NCI-H2171 (cell line): ENCODE data around the gene C20orf204.

Experiments
- DNase-seq: peaks from one replicate; lab custom pipeline; 2025; lab: John Stamatoyannopoulos, UW

The C20orf204 gene

DNA sequence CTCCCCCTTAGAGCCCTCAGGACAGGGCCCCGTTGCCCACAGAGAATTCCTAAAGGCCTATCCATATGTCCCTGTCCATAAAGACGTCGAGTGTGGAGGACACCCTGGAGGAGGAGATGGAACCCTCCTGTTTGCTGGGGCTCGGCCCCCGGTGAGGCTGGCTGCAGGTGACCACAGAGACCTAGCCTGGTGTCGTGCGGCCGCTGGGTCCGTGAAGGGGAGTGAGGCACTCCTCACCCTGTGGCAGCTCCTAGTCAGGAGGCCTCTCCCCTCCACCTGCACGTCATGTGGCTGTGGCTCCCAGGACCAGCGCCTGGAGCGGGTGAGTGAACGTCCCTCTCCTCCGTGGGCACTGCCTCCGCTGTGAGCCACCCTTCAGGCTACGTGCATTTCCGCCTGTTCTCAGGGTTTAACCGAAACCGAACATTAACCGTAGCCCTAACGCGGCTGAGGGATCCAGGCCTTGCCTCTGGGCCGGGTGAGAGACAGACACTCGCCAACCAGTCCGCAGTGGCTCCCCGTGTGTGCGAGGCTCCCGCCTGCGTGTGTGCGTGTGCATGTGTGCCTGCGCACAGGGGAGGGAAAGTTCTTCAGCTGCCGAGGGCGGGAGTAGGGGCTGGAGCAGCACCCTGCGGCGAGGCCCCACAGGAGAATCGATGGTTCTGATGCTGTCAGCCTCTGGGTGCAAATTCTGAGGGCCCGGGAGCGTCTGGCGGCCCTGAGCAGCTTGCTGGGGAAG, 21.1 kb downstream of the C20orf204 start:
- no peak for DNase-seq

DNA sequence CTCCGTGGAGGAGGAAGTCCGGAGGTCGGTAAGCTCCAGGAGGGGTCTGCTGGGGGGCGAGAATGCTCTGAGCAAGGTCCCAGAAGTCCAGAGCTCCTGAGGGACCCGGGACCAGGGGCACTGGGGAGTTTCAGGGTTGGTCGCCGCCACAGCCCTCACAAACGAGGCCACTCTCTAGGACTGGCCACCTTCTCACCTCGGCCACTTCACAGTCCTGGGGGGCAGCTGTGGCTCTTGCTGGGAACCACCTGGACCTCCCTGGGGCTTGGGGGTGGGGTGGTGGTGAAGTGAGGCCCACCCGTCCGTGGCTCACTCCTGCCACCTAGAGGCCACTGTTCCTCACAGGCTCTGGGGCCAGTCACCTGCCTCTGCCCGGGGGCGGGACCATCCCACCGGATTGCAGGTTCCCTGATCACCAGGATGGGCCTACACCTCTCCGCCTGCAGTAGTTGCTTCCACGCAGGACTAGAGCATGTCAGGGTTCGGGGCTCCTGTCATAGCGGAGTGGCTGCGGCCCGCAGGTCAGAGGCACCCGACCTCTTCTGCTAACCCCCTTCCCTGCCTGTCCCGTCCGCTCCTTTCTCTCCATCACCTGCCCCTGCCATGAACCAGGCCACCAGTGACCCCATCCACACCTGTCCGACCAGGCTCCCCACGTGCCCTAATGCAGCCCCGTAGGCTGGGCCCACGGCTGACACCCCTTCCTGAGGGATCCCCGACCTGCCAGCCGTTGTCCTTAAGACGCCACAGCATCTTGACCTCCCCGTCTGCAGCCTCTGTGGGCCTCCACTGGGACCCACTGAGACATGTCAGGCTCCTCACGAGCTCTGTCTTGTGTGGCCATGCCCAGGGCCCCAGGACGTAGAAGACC, 21.9 kb downstream of the C20orf204 start:
- peak; percentile 70 for DNase-seq

DNA sequence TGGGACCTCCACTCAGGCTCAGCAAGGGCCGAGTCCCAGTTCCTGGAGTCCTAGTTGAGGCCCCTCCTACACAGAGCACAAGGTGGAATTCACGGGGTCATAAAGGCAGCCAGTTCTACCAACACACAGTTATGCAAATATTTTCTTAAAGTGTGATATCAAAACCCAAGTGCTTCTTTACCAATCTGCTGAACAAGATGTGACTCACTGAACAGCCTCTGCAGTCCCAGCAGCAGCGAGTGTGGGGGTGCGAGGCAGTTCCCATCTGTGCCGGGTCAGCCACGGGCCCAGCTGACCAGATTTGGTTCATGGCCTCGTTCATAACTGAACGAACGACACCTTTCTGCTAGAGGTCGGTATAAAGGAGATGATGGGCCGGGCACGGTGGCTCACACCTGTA, 22.6 kb downstream of the C20orf204 start:
- no peak for DNase-seq

DNA sequence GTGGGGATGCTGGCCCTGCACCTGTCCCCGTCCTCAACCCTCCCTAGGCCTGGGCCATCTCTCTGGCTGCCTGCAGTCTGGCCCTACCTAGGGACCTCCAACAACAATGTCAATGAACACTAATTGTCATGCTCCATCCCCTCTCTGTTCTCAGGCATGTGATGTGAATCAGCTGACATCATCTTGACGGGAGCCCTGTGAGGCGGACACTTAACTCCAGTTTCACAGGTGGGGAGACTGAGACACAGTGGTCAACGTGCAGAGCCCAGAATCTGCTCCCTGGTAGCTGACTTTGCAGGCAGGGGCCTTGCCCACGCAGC, 26.3 kb downstream of the C20orf204 start:
- DNase-seq, result no peak

DNA sequence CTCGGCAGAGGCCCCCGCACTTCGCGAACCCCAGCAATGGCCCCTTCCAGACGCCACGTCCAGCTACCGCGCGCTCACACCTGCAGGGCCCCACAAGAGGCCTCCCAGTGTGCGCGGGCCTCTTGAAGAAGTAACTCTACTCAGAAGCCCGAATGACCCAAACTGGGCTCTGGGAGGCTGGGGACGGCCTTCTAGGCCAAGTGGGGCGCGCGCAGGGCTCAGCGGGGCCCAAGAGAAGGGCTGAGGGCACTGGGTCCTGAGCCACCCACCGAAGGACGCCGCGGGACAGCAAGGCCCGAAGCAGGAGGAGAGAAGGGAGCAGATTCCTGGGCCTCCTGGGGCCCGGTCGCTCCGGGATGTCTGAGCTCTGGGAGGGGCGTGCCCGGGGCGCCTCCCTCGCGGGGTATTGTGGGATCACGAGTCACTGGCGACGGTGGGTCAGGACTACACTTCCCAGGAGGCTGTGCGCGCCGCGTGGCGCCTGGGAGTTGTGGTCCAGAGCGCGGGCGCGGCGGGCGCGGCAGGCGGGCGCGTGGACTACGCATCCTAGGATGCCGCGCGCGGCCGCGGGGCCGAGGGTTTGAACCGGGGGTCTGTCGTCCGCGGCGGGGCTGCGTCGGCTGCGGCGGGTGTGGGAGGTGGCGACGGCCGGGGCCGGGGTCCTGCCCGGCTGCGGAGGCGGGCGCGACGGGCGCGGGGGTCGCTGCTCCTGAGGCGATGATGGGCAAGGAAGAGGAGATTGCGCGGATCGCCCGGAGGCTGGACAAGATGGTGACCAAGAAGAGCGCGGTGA, 26.8 kb downstream of the C20orf204 start, which contains the start of gene TCEA2:
Gene TCEA2 (plus strand): TSS at position 603 of the 793 bp plus-strand sequence. CDS start 115 bp downstream, at position 718.
- DNase-seq, result peak; percentile 97

DNA sequence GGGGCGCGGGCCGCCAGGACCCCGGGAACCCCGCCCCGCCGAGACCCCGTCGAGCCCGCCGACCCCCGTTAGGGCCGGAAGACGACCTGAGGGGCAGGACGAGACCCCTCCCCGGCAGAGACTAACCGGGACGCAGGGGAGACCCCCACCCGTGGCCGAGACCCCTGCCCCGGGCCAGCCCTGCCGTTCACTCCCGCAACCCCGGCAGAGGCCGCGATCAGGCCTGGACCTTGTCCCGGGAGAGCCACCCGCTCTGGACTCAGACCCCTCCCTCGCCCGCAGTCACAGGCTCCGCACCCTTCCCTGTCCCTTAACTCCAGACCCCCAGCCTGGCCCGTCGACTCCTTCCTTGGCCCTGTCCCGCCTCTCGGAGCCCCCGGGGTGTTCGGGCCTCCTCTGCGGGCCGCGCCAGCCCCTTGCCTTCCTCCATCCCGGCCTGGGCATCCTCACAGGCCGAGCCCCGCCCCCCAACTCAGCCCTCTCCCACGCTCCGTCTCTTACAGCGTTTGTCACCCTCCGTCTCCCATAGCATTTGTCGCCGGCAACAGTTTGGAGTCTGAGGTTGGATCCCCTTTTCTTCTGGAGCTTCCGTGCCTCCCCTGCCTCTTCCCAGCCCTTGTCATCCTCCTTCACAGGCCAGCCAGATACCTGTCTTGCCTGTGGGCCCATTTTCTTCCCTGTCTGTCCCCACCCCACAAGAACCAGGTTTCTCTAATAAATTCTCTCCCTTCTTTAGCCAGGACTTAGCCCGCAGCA, 27.6 kb downstream of the C20orf204 start:
- no peak for DNase-seq

DNA sequence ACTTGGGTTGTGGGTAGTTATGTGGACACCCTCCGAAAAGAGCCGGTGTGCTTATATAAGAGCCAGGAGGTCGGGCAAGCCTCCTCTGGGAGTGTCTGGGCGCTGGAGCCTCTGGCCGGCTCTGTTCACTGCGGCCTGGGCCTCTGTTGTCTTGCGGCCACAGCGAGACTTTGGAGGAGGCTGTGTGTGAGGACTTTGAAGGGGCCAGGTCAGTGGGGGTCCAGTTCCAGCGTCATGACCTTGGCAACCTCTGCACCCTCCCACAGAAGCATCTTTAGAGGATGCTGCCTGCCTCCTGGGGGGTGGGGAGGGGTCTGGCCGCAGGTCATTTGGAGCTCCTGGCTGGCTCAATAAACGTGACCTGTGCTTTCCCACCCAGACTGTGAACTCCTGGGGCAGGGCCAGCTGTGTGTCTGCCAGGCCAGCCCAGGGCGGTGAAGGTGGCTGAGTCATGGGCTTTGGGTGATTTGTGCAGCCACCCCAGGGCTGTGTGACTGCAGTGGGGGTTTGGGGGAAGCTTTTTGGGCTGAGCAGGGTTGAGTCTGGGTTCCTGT, 28.2 kb downstream of the C20orf204 start:
- DNase-seq, result no peak

DNA sequence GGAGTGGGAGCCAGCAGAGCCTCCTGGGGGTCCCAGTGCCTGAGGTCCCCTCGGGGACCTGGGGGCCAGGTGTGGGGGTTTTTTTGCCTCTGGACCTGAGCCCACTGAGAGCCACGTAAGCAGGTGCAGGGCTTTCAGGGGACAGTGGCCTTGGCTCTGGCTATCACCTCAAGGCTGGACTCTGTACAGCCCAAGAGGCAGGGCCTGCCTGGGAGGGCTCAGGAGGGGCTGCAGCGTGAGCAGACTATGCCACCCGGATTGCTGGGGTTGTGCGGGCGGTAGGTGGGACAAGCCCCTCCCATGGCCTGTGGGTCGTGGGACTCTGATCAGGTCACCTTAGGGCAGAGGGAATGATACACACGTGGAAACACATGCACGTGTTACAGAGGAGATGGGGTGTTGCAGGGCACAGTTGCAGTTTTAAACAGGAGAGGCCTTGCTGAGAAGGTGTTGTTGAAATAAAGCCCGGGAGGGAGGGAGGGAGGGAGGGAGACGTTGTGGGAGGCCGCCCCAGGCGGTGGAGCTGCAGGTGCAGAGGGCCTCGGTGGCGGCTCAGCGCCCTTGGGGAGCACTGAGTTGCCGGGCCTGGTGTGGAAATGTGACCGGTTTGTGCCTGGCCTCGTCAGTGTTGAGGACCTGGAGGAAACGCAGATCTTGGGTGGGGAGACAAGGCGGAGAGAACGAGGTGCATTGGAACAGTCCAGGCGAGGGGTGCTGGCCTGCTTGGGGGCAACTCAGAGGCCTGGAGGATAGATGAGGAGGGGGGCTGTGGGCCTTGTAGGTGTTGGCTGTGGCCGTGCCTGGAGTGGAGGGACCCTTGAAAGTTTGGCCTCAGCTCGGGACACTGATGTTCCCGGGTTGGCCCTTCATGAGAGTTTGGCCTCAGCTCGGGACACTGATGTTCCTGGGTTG, 29.3 kb downstream of the C20orf204 start:
- DNase-seq, result no peak

DNA sequence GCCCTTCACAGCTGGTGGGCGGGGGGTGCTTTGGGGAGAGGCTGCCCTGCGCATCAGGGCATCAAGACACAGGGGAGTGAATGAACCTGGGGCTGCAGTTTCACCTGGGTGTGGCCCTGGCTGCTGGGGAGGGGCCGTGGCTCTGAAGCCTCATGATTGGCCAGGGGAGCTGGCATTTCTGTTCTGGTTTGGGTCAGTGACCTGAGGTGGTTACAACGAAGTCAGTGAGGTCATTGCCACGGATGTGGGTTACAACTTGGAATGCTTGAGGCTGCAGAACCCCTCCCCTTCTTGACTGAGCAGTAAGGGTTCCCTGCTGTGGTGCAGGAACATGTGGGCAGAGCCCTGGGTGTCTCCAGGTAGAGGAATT, 30.0 kb downstream of the C20orf204 start:
- DNase-seq, result no peak

DNA sequence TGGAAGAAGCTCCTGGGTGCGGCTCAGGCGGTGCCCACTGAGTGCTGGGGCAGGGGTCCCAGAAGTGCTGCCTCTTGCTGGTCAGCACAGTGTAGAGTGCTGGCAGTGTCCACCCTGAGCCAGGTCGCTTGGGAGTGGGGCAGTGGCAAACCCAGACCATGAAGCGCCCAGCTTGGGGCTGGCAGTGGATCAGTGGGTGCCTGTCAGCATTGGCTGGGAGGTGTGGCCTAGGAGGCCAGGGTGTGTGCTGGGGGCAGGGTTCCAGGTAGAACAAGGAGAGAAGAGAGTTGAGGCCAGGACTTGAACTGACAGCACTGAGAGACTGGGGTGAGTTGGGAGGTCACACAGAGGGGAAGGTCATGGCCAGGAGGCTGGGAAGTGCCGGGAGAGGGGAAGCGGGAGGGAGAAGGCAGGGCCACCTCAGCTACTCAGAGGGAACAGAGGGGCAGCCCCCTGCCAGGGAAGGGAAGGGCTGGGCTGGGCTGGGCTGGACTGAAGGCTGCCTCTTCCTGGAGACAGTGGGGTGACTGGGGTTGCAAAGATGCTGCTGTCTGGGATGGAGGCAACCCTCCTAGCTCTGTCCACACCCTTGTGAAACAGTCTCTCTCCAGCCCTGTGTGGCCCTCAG, 31.1 kb downstream of the C20orf204 start:
- DNase-seq, result no peak

DNA sequence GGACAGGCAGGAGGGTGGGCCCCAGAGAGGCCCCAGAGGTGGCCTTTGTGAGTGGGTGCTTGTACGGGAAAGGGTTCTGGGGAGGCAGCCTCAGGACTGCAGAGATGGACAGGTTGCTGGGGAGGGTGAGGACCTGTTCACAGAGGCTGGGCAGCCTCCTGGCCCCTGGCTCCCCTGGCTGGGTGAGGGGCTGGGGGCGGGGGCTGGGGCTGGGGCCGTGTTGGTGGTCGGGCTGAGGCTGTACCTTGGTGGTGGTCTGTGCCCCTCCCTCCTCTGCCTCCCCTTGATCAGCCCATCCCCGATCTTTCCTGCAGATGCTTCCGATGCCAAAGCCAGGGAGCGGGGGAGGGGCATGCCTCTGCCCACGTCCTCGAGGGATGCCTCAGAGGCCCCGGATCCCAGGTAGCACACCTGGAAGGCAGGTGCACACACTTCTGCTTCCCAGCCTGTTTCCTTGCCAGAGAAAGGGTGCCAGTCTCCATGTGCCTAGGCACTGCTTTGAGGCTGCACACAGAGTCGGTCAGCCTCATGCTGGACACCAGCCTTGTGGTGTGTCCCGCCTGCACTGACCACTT, 31.8 kb downstream of the C20orf204 start:
- no peak for DNase-seq

DNA sequence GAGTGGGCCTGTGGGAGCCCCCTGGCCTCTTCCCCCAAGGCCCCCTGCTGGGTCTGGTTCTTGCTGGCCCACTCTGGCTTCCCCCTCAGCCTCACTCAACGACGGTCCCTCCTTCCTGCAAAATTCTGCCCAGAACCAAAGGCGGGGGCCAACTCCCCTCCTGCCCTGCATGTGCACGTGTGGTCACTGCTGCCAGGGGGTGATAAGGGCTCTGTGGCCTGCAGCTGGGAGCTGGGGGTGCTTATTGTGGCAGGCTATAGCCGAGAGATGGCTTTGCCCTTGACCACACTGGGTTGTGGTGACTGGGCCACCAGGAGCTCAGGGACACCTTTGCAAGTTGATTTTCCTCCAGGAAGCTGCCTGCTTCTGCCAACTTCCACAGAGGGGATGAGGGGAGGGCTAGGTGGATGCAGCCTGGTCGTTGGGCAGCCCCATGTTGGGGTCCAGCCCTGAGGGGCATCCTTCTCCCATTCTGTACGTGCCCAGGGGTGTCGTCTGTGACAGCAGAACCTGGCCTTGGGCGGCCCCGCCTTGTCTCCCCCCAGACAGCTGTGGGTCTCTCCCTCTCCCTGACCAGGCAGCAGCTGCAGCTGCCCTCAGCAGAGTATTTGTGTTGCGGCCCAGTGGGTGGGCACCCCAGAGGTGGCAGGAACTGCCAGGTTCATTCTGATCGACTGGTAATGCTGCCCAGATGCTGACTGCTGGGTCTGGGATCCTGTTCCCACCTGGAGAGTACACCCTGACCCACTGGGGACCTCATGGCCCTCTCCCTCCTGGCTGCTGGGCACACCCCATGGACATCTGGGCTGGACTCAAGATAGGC, 32.6 kb downstream of the C20orf204 start:
- no peak for DNase-seq

DNA sequence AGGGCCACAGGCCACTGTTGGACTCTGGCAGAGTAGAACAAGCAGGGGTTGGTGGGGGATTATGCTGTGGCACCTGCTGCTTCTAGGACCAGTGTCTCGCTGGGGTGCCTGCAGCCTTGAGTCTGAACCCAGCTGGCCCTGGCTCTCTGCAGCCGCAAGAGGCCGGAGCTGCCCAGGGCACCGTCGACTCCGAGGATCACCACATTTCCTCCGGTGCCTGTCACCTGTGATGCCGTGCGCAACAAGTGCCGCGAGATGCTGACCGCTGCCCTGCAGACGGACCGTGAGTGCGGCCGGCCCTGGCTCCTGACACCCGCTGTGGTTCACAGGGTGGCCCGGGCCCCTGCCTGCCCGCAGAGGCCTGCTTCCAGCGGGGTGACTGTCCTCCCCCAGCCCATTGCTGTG, 33.2 kb downstream of the C20orf204 start:
- DNase-seq, result no peak

DNA sequence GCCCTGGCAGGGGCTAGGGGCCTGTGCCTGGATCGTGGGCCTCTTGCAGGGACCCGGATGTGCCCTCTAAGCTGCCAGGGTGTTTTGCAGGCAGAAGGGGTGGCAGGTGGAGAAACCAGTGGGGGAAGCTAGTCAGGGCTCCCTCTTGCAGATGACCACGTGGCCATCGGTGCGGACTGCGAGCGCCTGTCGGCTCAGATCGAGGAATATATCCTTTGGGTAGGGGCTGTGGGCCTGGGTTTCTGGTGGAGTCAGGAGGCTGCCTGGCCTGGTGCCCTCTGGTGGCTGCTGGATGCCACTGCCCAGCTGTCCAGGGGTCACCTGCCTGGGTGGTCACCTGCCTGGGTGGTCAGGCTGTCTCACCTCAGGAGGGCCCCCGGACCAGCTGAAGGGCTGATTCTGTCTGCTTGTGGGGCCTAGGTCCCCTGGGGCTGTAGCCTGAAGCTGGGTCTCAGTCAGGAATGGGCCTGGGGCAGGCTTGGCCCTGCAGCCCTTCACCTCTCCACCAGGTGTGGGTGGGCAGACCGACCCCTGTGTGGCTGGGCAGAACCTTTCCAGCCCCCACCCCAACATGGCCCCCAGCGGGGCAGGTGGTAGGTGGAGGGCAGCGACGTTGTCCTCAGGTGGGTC, 33.7 kb downstream of the C20orf204 start:
- no peak for DNase-seq

DNA sequence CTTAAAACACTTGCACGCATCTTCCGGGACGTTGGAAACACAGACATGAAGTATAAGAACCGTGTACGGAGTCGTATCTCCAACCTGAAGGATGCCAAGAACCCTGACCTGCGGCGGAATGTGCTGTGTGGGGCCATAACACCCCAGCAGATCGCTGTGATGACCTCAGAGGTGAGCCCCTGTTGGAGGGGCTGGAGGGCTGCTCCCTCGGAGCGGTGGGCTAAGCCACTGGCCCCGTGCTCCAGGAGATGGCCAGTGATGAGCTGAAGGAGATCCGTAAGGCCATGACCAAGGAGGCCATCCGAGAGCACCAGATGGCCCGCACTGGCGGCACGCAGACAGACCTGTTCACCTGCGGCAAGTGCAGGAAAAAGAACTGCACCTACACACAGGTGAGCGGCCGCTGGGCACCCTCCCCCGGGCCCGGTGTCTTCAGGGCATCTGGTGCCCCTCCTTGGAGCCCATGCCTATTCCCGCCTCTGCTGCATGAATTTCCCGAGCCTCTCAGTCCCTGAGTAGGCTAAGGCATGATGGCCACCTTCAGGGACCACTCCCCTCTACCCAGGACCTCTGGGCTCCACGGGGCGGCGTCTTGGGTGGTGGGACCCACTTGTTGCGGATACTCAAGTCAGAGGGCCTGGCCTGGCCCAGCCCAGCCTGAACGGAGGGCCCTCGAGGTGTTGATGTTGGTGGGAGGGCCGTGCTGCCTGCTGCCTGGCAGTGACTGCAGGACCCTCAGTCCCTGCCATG, 34.4 kb downstream of the C20orf204 start:
- DNase-seq, result no peak

DNA sequence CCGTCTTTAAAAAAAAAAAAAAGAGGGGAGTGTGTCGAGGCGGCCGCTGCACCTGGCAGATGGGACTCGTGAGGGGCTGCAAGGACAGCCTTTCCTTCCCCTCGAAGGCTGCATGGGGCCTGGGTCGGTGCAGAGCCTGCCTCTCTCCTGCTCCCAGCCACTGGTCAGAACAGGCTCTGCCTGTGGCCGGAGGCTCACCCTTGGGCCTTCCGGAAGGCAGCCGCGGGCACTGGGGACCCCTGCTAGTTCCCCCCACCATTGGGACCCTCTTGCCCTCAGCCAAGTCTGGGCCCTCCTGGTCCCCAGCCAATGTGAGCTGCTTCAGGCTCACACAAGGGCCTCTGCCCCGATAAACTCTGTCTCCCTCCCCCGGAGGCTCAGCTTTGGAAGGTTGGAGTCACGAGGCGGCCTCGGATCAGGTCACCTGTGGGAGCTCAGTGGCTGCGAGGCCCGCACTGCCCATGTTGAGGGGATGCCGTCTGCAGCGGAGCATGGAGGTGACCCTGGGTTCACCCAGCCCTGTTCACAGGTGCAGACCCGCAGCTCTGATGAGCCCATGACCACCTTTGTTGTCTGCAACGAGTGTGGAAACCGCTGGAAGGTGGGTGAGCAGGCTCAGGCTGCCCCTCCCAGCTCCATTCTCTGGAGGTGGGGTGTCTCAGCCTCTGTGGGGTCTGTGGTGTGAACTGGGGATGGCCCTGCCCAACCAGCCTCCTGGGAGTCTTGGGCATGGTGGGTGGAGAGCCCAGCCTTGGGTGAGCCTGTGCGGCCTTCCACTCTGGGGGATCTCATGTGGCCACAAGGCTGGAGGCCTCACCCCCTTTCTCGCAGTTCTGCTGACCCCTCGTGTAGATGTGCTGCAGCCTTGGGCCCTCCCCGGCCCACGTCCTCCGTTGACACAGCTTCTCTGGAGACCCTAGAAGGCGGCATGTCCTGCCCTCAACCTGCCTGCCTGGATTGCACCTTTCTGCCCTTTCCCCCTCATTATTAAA, 35.7 kb downstream of the C20orf204 start:
- DNase-seq, result no peak
